GM12892 (cell line): ENCODE results near the gene CUL4A.
A peak's percentile ranks its signal among the peaks of the same experiment; 100 is the strongest.

ENCODE experiments used
- POLR2A ChIP-seq: IDR thresholded peaks from 2 replicates; pipeline ENCODE4 v1.6.1; 2011; ENCODE audit warnings: low read depth, low read length, control low read depth
- POLR2AphosphoS5 ChIP-seq: IDR thresholded peaks from 2 replicates; pipeline ENCODE4 v1.6.1; 2011; ENCODE audit warnings: low read depth, low read length, control low read depth

DNA sequence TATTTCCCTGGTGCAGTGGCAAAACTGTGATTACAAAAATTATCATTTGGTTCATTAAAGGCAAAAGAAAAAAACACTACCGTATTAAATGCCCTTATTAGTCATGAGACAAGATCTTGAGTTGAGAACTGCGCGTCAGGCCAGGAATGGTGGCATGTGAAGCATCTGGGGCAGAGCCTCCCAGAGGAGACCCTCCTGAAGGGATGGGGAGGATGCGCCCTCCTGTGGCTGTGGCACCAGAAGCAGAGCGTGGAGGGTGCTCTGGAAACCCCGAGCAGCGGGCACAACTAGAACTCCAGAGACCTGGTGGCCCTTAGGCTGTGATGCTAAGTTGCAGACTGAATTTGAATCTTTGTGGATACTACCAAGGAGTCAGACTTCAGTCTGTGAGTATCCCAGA, 11.5 kb downstream of the CUL4A start:
- TF ChIP-seq POLR2A (no peak), POLR2AphosphoS5 (peak; percentile 21; the same call in 1 of the 2 replicates)
